A673 (cell line): Measurements from ENCODE around the gene WDR36. TPM values are rescaled to one million over a fixed set of nuclear protein-coding genes. Genes with fewer than 3 reads are reported as not detected.
"Not testable (repeated sequence)": the region's sequence is repeated elsewhere in the genome, so short reads cannot be mapped to it uniquely, and the experiment has no call there.

Source experiments
- BruUV-seq: library from RNA; stranded (reverse); fragments of 400-500 nt; replicated peaks from 2 replicates; lab custom pipeline; 2021; lab: Mats Ljungman, UMichigan
- CTCF ChIA-PET: fragments of 300-600 bp; sonication (Branson Sonifier 250); formaldehyde crosslinking; loops from one replicate; lab custom pipeline; 2022; ENCODE audit warnings: antibody characterized with exemption; lab: Charles Lee
- POLR2A ChIA-PET: fragments of 300-600 bp; sonication (Branson Sonifier 250); formaldehyde crosslinking; loops from one replicate; lab custom pipeline; 2022; ENCODE audit warnings: antibody characterized with exemption; ENCODE audit not compliant: low non-redundant PET; lab: Charles Lee
- DNase-seq: peaks from one replicate; pipeline ENCODE4 v3.0.0-alpha.2; 2015; ENCODE audit warnings: low spot score
- H3K27ac ChIP-seq: fragments of 200-600 bp; sonication (generic); 2 replicates; pipeline ENCODE4 v1.5.1; 2016; ENCODE audit warnings: mixed run types, low read depth, mild to moderate bottlenecking, mixed read lengths, antibody characterized with exemption, low read length; ENCODE audit not compliant: poor library complexity, severe bottlenecking
- H3K27me3 ChIP-seq: fragments of 200-600 bp; sonication (generic); replicated peaks from 2 replicates; pipeline ENCODE4 v1.6.1; 2017; ENCODE audit warnings: mixed run types, low read depth, mild to moderate bottlenecking, mixed read lengths, antibody characterized with exemption, low read length; ENCODE audit not compliant: insufficient read depth, poor library complexity
- H3K36me3 ChIP-seq: fragments of 200-600 bp; sonication (generic); 2 replicates; pipeline ENCODE4 v1.6.1; 2016; ENCODE audit warnings: mixed run types, mild to moderate bottlenecking, mixed read lengths, antibody characterized with exemption, low read length; ENCODE audit not compliant: insufficient read depth, poor library complexity, severe bottlenecking
- H3K4me1 ChIP-seq: fragments of 200-600 bp; sonication (generic); 2 replicates; pipeline ENCODE4 v1.6.1; 2017; ENCODE audit warnings: mixed run types, mild to moderate bottlenecking, mixed read lengths, antibody characterized with exemption, low read length; ENCODE audit not compliant: insufficient read depth, poor library complexity, severe bottlenecking
- H3K4me3 ChIP-seq: fragments of 200-600 bp; sonication (generic); 2 replicates; pipeline ENCODE4 v1.5.1; 2016; ENCODE audit warnings: low read depth, mixed run types, mild to moderate bottlenecking, mixed read lengths, low read length; ENCODE audit not compliant: poor library complexity, severe bottlenecking
- H3K9me3 ChIP-seq: fragments of 200-600 bp; sonication (generic); 2 replicates; pipeline ENCODE4 v1.6.1; 2016; ENCODE audit warnings: mixed run types, low read depth, mild to moderate bottlenecking, mixed read lengths, antibody characterized with exemption, low read length; ENCODE audit not compliant: poor library complexity, severe bottlenecking
- CTCF ChIP-seq: fragments of 300-800, 200-600 bp; sonication (generic); conservative IDR thresholded peaks from 2 replicates; pipeline ENCODE4 v1.5.1; 2017; ENCODE audit warnings: low read depth, mild to moderate bottlenecking, antibody characterized with exemption, low read length, moderate library complexity, mixed read lengths
- EZH2 ChIP-seq: fragments of 200-600 bp; sonication (generic); IDR thresholded peaks from 2 replicates; pipeline ENCODE4 v1.6.1; 2017; ENCODE audit warnings: borderline replicate concordance, low read depth, mild to moderate bottlenecking, mixed read lengths, antibody characterized with exemption, low read length; ENCODE audit not compliant: poor library complexity, severe bottlenecking
- intact Hi-C: fragments of 100-400 bp; cut with micrococcal nuclease; formaldehyde crosslinking; loops from one replicate; pipeline ENCODE4 v1.10.0; 2022; ENCODE audit not compliant: unreplicated experiment
- total RNA-seq: library from RNA; stranded (reverse); gene quantifications from 2 replicates; pipeline ENCODE4 v1.2.3, GENCODE V29; 2021

The WDR36 gene
- total RNA-seq, 1 experiment from 2014 or later = 33.0 TPM

GRCh38 chr5:111138096-111138495 lies 45.9 kb downstream of the WDR36 start:
- Histone ChIP-seq H3K9me3 (no peaks in the 10 kb centered on the region), H3K36me3 (no peaks in the 10 kb centered on the region), H3K4me3 (no peak overlapping the region), H3K4me1 (no peaks in the 10 kb centered on the region), H3K27me3 (no peaks in the 10 kb centered on the region), H3K27ac (no peak overlapping the region)
- intact Hi-C loops = no loop called here
- POLR2A ChIA-PET = no interaction called here
- no TSS peak for BruUV-seq
- DNase-seq = no peak
- CTCF ChIA-PET = no interaction called here
- no peak for TF ChIP-seq CTCF
- no peak for TF ChIP-seq EZH2

GRCh38 chr5:111141471-111141870 lies 49.3 kb downstream of the WDR36 start:
- H3K9me3 ChIP-seq, H3K27me3 ChIP-seq, DNase-seq, CTCF ChIA-PET, BruUV-seq, intact Hi-C loops, H3K36me3 ChIP-seq, H3K4me1 ChIP-seq, POLR2A ChIA-PET, H3K27ac ChIP-seq, H3K4me3 ChIP-seq: not testable (repeated sequence)

- peaks cover 4% of the 10 kb centered on the region for H3K27me3 ChIP-seq
- no peak for DNase-seq
- TF ChIP-seq EZH2 (no peak), CTCF (no peak)
- no peaks in the 10 kb centered on the region for H3K4me1 ChIP-seq
- no TSS peak for BruUV-seq
- H3K36me3 ChIP-seq = no peaks in the 10 kb centered on the region
- H3K4me3 ChIP-seq = no peak overlapping the region
- POLR2A ChIA-PET = no interaction called here
- intact Hi-C loops = no loop called here
- CTCF ChIA-PET = no interaction called here
- H3K9me3 ChIP-seq = no peaks in the 10 kb centered on the region
- H3K27ac ChIP-seq = no peak overlapping the region
These were observed 50.8 kb downstream of the WDR36 start for GRCh38 chr5:111142932-111143331.

- Histone ChIP-seq H3K27ac (no peak overlapping the region), H3K36me3 (no peaks in the 10 kb centered on the region), H3K27me3 (peaks cover 4% of the 10 kb centered on the region), H3K9me3 (no peaks in the 10 kb centered on the region), H3K4me1 (no peaks in the 10 kb centered on the region), H3K4me3 (no peak overlapping the region)
- no peak for TF ChIP-seq EZH2
- TF ChIP-seq CTCF = no peak
- intact Hi-C loops = no loop called here
- CTCF ChIA-PET = no interaction called here
- DNase-seq = peak; percentile 67
- BruUV-seq = no TSS peak
- POLR2A ChIA-PET = no interaction called here
These were observed 51.8 kb downstream of the WDR36 start for GRCh38 chr5:111143910-111144309.
